H7 (cell line): ENCODE data around the gene SART1. TPM values are rescaled to one million over a fixed set of nuclear protein-coding genes. Genes with fewer than 3 reads are reported as not detected.
"Not testable (repeated sequence)": the region's sequence is repeated elsewhere in the genome, so short reads cannot be mapped to it uniquely, and the experiment has no call there.

Experiments used
- DNase-seq: peaks from one replicate; pipeline ENCODE4 v3.0.0; 2012
- H3K27me3 ChIP-seq: 2 replicates; pipeline ENCODE4 v1.6.0; 2011; ENCODE audit warnings: mild to moderate bottlenecking, low read length; ENCODE audit not compliant: control insufficient read depth, insufficient read depth
- H3K36me3 ChIP-seq: replicated peaks from 2 replicates; pipeline ENCODE4 v1.5.1; 2011; ENCODE audit warnings: low read length; ENCODE audit not compliant: control insufficient read depth, insufficient read depth
- H3K4me3 ChIP-seq: 2 replicates; pipeline ENCODE4 v1.5.1; 2011; ENCODE audit warnings: low read depth, mild to moderate bottlenecking, control low read depth, low read length, moderate library complexity; ENCODE audit not compliant: insufficient read depth
- total RNA-seq: library from RNA; depleted of rRNA; stranded (reverse); fragments of >200 nt; shearing (Covaris generic); gene quantifications from 2 replicates; pipeline ENCODE4 v1.2.3, GENCODE V29; 2014

SART1 gene
- total RNA-seq, 1 experiment from 2014 or later = 34.6 TPM

- peak; percentile 60 for DNase-seq
- H3K4me3 ChIP-seq = no peak overlapping the region
- H3K36me3 ChIP-seq = peaks cover 10% of the 10 kb centered on the region
Observed at GRCh38 chr11:66007201-66007634, 45.7 kb downstream of the SART1 start.

GRCh38 chr11:66008095-66008467 lies 46.5 kb downstream of the SART1 start:
- H3K4me3 ChIP-seq = no peak overlapping the region
- no peaks in the 10 kb centered on the region; the same call in 1 of the 2 replicates for H3K27me3 ChIP-seq
- peaks cover 10% of the 10 kb centered on the region for H3K36me3 ChIP-seq
- no peak for DNase-seq

More at GRCh38 chr11:66007201-66007634, 45.7 kb downstream of the SART1 start:
- no peaks in the 10 kb centered on the region; the same call in 1 of the 2 replicates for H3K27me3 ChIP-seq

GRCh38 chr11:66008468-66009101 lies 47.1 kb downstream of the SART1 start:
- peak; percentile 56 for DNase-seq
- no peak overlapping the region for H3K4me3 ChIP-seq
- H3K36me3 ChIP-seq = peaks cover 9% of the 10 kb centered on the region
- H3K27me3 ChIP-seq = no peaks in the 10 kb centered on the region; the same call in 1 of the 2 replicates

- H3K36me3 ChIP-seq, DNase-seq, H3K27me3 ChIP-seq, H3K4me3 ChIP-seq: not testable (repeated sequence)
Observed at GRCh38 chr11:66010036-66010435, 48.5 kb downstream of the SART1 start.

GRCh38 chr11:66011239-66011784 lies 49.8 kb downstream of the SART1 start:
- Histone ChIP-seq H3K27me3 (no peaks in the 10 kb centered on the region; the same call in 1 of the 2 replicates), H3K4me3 (no peak overlapping the region), H3K36me3 (no peaks in the 10 kb centered on the region)
- peak; percentile 56 for DNase-seq

- Histone ChIP-seq H3K36me3 (no peaks in the 10 kb centered on the region), H3K4me3 (peak within 1 kb of the TSS; percentile 21; the same call in 1 of the 2 replicates), H3K27me3 (no peaks in the 10 kb centered on the region; the same call in 1 of the 2 replicates)
- DNase-seq = peak; percentile 80
Observed at GRCh38 chr11:66011785-66012303, 50.3 kb downstream of the SART1 start, which contains the start of gene CST6. Gene CST6, plus strand, starts transcription at chr11:66012008. Its CDS starts 37 bp downstream, at chr11:66012045.

- H3K4me3 ChIP-seq = no peak overlapping the region; the same call in 1 of the 2 replicates
- peak; percentile 67 for DNase-seq
- no peaks in the 10 kb centered on the region; the same call in 1 of the 2 replicates for H3K27me3 ChIP-seq
- H3K36me3 ChIP-seq = no peaks in the 10 kb centered on the region
Observed at GRCh38 chr11:66012371-66012945, 50.9 kb downstream of the SART1 start.

GRCh38 chr11:66012946-66013761 lies 51.6 kb downstream of the SART1 start:
- Histone ChIP-seq H3K36me3 (no peaks in the 10 kb centered on the region), H3K27me3 (no peaks in the 10 kb centered on the region; the same call in 1 of the 2 replicates), H3K4me3 (no peak overlapping the region)
- DNase-seq = peak; percentile 62

GRCh38 chr11:66013762-66014100 lies 52.2 kb downstream of the SART1 start:
- H3K36me3 ChIP-seq = no peaks in the 10 kb centered on the region
- no peak overlapping the region for H3K4me3 ChIP-seq
- no peak for DNase-seq
- H3K27me3 ChIP-seq = no peaks in the 10 kb centered on the region; the same call in 1 of the 2 replicates

GRCh38 chr11:66014804-66015453 lies 53.4 kb downstream of the SART1 start:
- no peak overlapping the region for H3K4me3 ChIP-seq
- no peaks in the 10 kb centered on the region for H3K36me3 ChIP-seq
- no peak for DNase-seq
- no peaks in the 10 kb centered on the region; the same call in 1 of the 2 replicates for H3K27me3 ChIP-seq

- Histone ChIP-seq H3K27me3 (no peaks in the 10 kb centered on the region; the same call in 1 of the 2 replicates), H3K4me3 (no peak overlapping the region), H3K36me3 (no peaks in the 10 kb centered on the region)
- no peak for DNase-seq
Observed at GRCh38 chr11:66015454-66015881, 53.9 kb downstream of the SART1 start.

GRCh38 chr11:66015936-66016792 lies 54.6 kb downstream of the SART1 start:
- no peak for DNase-seq
- Histone ChIP-seq H3K27me3 (no peaks in the 10 kb centered on the region; the same call in 1 of the 2 replicates), H3K36me3 (no peaks in the 10 kb centered on the region), H3K4me3 (no peak overlapping the region)

- H3K36me3 ChIP-seq = no peaks in the 10 kb centered on the region
- DNase-seq = no peak
Observed at GRCh38 chr11:66016793-66017177, 55.3 kb downstream of the SART1 start.

More at GRCh38 chr11:66016793-66017177, 55.3 kb downstream of the SART1 start:
- H3K4me3 ChIP-seq = no peak overlapping the region
- H3K27me3 ChIP-seq = peaks cover 1% of the 10 kb centered on the region; the same call in 1 of the 2 replicates
